ENCODE results near the gene DEPDC1B.

DNA sequence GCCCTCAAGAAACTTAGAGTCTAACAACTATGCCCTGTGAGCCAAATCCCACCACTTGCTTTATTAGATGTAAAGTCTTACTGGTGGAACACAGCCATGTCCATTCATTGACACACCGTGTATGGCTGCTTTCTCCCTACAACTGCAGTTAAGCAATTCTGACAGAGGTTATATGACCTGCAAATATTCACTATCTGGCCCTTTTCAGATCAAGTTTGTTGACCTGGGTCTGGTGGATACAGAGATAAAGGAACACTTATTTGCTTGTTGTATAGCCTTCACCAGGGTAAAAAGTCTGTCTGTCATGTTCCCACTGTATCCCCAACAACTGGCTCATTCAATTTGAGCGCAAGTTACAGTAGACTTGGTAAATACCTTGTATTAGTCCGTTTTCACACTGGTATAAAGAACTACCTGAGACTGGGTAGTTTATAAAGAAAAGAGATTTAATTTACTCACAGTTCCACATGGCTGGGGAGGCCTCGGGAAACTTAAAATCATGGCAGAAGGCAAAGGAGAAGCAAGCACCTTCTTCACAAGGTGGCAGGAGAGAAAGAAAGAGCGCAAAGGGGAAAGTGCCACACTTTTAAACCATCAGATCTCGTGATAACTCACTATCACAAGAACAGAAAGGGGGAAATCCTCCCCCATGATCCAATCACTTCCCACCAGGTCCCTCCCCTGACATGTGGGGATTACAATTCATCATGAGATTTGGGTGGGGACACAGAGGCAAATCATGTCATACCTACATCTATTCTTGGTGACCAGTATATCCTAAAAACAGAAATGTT lies 27.9 kb downstream of the DEPDC1B start:
- TF ChIP-seq CTCF (IDR thresholded peaks at IDR 0.05) (no peak), POLR2A (IDR thresholded peaks at IDR 0.05) (no peak), POLR2AphosphoS5 (IDR thresholded peaks at IDR 0.05; ENCODE audit: insufficient read depth in 1 of 2, low read depth in 1 of 2) (no peak)
